ENCODE measurements around the gene SAMD4B.

DNA sequence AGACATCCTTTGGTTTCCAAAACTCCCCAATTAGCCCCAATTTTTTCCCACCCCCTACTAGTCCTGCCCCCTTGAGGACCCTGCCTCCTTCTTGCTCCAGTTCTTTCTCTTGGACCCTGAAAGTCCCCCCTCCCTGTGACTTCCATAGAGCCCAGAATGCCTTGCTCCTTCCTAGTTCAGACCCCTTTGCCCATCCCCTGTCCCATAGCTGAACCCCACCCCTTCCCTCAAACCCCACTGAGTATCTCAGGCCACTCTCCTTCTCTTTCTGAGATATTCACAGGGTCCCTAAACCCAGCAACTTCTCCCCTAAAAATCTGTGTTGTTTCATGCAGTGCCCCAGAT is 20.4 kb upstream of the SAMD4B start:
- TF ChIP-seq CHD4 (IDR thresholded peaks at IDR 0.05; ENCODE audit: insufficient read depth, insufficient replicate concordance, low read depth, low read length, poor library complexity, severe bottlenecking) = no peak
- TF ChIP-seq SREBF1 (IDR thresholded peaks at IDR 0.05; ENCODE audit: borderline replicate concordance, low read depth, low read length) = no peak
- TF ChIP-seq ZBTB34 (CRISPR knock-in tag; IDR thresholded peaks at IDR 0.05) = no peak
- TF ChIP-seq POLR2AphosphoS5 (IDR thresholded peaks at IDR 0.05; ENCODE audit: control insufficient read depth, insufficient read depth, low read depth, low read length) = no peak
- TF ChIP-seq NONO (IDR thresholded peaks at IDR 0.05; ENCODE audit: low read depth in 2 of 2, low read length in 1 of 2) = no peak
- no peak for TF ChIP-seq CBX5 (IDR thresholded peaks at IDR 0.05; ENCODE audit: borderline replicate concordance, low read depth)

Measured in K562 (cell line).